Measurements from ENCODE around the gene THSD4. TPM values are rescaled to one million over a fixed set of nuclear protein-coding genes. Genes with fewer than 3 reads are reported as not detected.

The THSD4 gene
- total RNA-seq, 1 experiment from 2014 or later, result 36.3 TPM

DNA sequence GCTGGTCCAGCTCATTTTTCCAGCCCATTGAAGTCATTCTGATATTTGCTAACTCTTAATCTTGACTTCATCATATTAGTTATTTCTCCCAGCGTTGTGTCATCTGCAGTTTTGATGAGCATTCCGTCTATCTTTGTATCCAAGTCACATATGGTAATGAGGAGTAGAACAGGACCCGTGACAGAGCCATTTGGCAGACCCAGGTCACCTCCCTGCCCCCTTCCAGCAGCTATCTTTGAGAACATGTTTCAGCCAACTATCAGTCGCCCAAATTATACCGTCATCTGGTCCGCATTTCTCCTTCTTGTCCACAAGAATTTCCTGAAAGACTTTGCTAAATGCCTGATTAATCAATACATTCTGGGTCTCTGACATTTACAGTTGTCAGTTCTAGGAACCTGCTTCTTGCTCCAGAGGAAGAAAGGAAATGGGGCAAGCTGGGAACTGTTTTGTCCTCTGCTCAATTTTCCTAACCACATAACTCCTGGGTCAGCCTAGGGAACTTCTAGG, 347.9 kb downstream of the THSD4 start:
- Mint-ChIP-seq H3K4me1 (ENCODE audit: insufficient read depth, unreplicated experiment) (peaks cover 4% of the 10 kb centered on the region), H3K27ac (ENCODE audit: low read depth, unreplicated experiment) (no peak overlapping the region), H3K27me3 (ENCODE audit: insufficient read depth, unreplicated experiment) (no peaks in the 10 kb centered on the region), H3K4me3 (ENCODE audit: unreplicated experiment) (no peak overlapping the region), H3K9me3 (ENCODE audit: unreplicated experiment) (peaks cover 5% of the 10 kb centered on the region), H3K36me3 (ENCODE audit: insufficient read depth, unreplicated experiment) (no peaks in the 10 kb centered on the region)
- ChIA-PET CTCF (interaction anchor here (0.8 to 0.9 kb wide), 2 partner anchors 16 to 339 kb away, joined by 3 read pairs; no protein-coding TSS in a partner anchor), POLR2A (no interaction called here)
- TF ChIP-seq, protein P1, sequence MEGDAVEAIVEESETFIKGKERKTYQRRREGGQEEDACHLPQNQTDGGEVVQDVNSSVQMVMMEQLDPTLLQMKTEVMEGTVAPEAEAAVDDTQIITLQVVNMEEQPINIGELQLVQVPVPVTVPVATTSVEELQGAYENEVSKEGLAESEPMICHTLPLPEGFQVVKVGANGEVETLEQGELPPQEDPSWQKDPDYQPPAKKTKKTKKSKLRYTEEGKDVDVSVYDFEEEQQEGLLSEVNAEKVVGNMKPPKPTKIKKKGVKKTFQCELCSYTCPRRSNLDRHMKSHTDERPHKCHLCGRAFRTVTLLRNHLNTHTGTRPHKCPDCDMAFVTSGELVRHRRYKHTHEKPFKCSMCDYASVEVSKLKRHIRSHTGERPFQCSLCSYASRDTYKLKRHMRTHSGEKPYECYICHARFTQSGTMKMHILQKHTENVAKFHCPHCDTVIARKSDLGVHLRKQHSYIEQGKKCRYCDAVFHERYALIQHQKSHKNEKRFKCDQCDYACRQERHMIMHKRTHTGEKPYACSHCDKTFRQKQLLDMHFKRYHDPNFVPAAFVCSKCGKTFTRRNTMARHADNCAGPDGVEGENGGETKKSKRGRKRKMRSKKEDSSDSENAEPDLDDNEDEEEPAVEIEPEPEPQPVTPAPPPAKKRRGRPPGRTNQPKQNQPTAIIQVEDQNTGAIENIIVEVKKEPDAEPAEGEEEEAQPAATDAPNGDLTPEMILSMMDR (IDR thresholded peaks at IDR 0.05; ENCODE audit: unreplicated experiment), result no peak
- no peak for DNase-seq (ENCODE audit: unreplicated experiment)
- BruUV-seq (replicated peaks), result no TSS peak
- intact Hi-C loops (cut with micrococcal nuclease), result no loop called here

GRCh38 chr15:71465131-71465955, 350.1 kb downstream of the THSD4 start:
- H3K9me3 Mint-ChIP-seq (ENCODE audit: unreplicated experiment), result peaks cover 7% of the 10 kb centered on the region
- POLR2A ChIA-PET, result interaction anchor here (0.7 to 0.9 kb wide), 2 partner anchors 18 to 45 kb away, joined by 3 read pairs; no protein-coding TSS in a partner anchor

DNA sequence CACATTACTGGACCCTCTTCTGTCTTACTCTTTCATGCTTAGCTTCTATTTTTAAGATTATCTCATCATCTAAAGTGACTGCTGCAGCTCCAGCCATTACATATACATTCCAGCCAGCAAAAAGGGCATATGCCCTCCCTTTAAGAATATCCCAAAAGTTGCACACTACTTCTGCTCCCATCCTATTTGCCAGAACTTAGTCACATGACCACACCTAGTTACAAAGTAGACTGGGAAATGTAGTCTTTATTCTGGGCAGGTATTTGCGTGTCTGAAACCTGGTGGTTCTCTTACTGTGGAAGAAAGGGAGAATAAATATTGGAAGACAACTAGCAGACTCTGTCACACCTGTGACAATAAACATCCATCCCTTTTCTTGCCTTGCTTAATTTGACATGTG, 353.4 kb downstream of the THSD4 start:
- peaks cover 4% of the 10 kb centered on the region for H3K36me3 Mint-ChIP-seq (ENCODE audit: insufficient read depth, unreplicated experiment)
- no peaks in the 10 kb centered on the region for H3K27me3 Mint-ChIP-seq (ENCODE audit: insufficient read depth, unreplicated experiment)
- H3K9me3 Mint-ChIP-seq (ENCODE audit: unreplicated experiment), result peaks cover 7% of the 10 kb centered on the region
- no peak for DNase-seq (ENCODE audit: unreplicated experiment)
- no TSS peak for BruUV-seq (replicated peaks)
- intact Hi-C loops (cut with micrococcal nuclease), result no loop called here
- TF ChIP-seq, protein P1 (IDR thresholded peaks at IDR 0.05; ENCODE audit: unreplicated experiment), result no peak
- no peak overlapping the region for H3K27ac Mint-ChIP-seq (ENCODE audit: low read depth, unreplicated experiment)
- H3K4me1 Mint-ChIP-seq (ENCODE audit: insufficient read depth, unreplicated experiment), result peaks cover 9% of the 10 kb centered on the region
- no peak overlapping the region for H3K4me3 Mint-ChIP-seq (ENCODE audit: unreplicated experiment)
- ChIA-PET CTCF (interaction anchor here (0.7 to 1.0 kb wide), 4 partner anchors 9 to 571 kb away, joined by 4 to 5 read pairs (median 4); no protein-coding TSS in a partner anchor), POLR2A (no interaction called here)

More at GRCh38 chr15:71465131-71465955, 350.1 kb downstream of the THSD4 start:
- Mint-ChIP-seq H3K27me3 (ENCODE audit: insufficient read depth, unreplicated experiment) (no peaks in the 10 kb centered on the region), H3K36me3 (ENCODE audit: insufficient read depth, unreplicated experiment) (peaks cover 4% of the 10 kb centered on the region), H3K27ac (ENCODE audit: low read depth, unreplicated experiment) (no peak overlapping the region), H3K4me3 (ENCODE audit: unreplicated experiment) (no peak overlapping the region), H3K4me1 (ENCODE audit: insufficient read depth, unreplicated experiment) (no peaks in the 10 kb centered on the region)
- DNase-seq (ENCODE audit: unreplicated experiment), result no peak
- intact Hi-C loops (cut with micrococcal nuclease), result no loop called here
- CTCF ChIA-PET, result interaction anchor here (0.6 to 1.1 kb wide), 3 partner anchors 9 to 102 kb away, joined by 3 read pairs; no protein-coding TSS in a partner anchor
- no TSS peak for BruUV-seq (replicated peaks)
- TF ChIP-seq, protein P1 (IDR thresholded peaks at IDR 0.05; ENCODE audit: unreplicated experiment), result no peak

DNA sequence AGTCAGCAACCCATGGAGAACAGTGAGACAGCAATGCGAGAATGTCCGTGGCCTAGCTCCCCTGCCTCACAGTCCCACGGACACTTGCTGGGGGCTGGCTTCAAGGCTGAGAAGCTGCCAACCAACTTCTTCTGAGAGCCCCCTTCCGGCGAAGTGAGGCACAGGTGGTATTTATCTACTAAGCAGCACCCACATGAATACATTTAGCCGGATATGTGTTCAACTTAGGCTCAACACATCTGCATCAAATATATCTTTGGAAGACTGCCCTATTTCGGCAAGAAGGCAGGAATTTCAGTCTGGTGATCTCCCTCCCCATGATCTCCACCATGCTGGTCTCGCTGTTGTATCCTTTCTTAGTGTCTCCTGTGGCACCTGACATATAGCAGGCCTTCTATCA, 354.1 kb downstream of the THSD4 start:
- H3K27ac Mint-ChIP-seq (ENCODE audit: low read depth, unreplicated experiment), result no peak overlapping the region
- peaks cover 4% of the 10 kb centered on the region for H3K36me3 Mint-ChIP-seq (ENCODE audit: insufficient read depth, unreplicated experiment)
- ChIA-PET POLR2A (no interaction called here), CTCF (interaction anchor here (0.6 kb wide), 1 partner anchor 884 kb away, joined by 3 read pairs; no protein-coding TSS in a partner anchor)
- H3K9me3 Mint-ChIP-seq (ENCODE audit: unreplicated experiment), result peaks cover 7% of the 10 kb centered on the region
- TF ChIP-seq, protein P1 (IDR thresholded peaks at IDR 0.05; ENCODE audit: unreplicated experiment), result no peak
- no TSS peak for BruUV-seq (replicated peaks)
- intact Hi-C loops (cut with micrococcal nuclease), result no loop called here
- DNase-seq (ENCODE audit: unreplicated experiment), result no peak
- H3K4me3 Mint-ChIP-seq (ENCODE audit: unreplicated experiment), result no peak overlapping the region
- no peaks in the 10 kb centered on the region for H3K27me3 Mint-ChIP-seq (ENCODE audit: insufficient read depth, unreplicated experiment)
- peaks cover 9% of the 10 kb centered on the region for H3K4me1 Mint-ChIP-seq (ENCODE audit: insufficient read depth, unreplicated experiment)

Measured in MCF 10A (cell line).